SK-N-SH treated with all-trans-retinoic acid at 6 μM for 48 hours (cell line): ENCODE measurements around the gene NUP214.

ENCODE experiments used
- ATAC-seq: fragments of 200-7000 bp; cut with Tn5 transposase; 3 replicates; pipeline ENCODE4 v1.9.1; 2020; ENCODE audit warnings: mild to moderate bottlenecking, moderate library complexity
- ARNTL ChIP-seq: fragments of 450-650 bp; formaldehyde crosslinking; IDR thresholded peaks from 2 replicates; pipeline ENCODE4 v1.5.0; 2020; ENCODE audit warnings: low read depth, mild to moderate bottlenecking, moderate library complexity, borderline replicate concordance
- BACH2 ChIP-seq: fragments of 250-450 bp; sonication (Bioruptor Pico); IDR thresholded peaks from 2 replicates; pipeline ENCODE4 v1.9.0; 2021; ENCODE audit warnings: mild to moderate bottlenecking, borderline replicate concordance
- CREB5 ChIP-seq: fragments of 250-450 bp; sonication (Bioruptor Pico); IDR thresholded peaks from 2 replicates; pipeline ENCODE4 v1.5.1; 2020; ENCODE audit warnings: low read depth, mild to moderate bottlenecking, moderate library complexity
- CSDC2 ChIP-seq: fragments of 250-450 bp; sonication (Bioruptor Pico); IDR thresholded peaks from 2 replicates; pipeline ENCODE4 v1.5.0; 2020; ENCODE audit warnings: mild to moderate bottlenecking, moderate library complexity
- CSRNP3 ChIP-seq: fragments of 250-450 bp; sonication (Bioruptor Pico); IDR thresholded peaks from 2 replicates; pipeline ENCODE4 v1.5.1; 2021; ENCODE audit warnings: mild to moderate bottlenecking, moderate library complexity
- ESRRG ChIP-seq: fragments of 250-450 bp; sonication (Bioruptor Pico); IDR thresholded peaks from 2 replicates; pipeline ENCODE4 v1.6.1; 2021; ENCODE audit warnings: mild to moderate bottlenecking
- GLIS3 ChIP-seq: fragments of 250-450 bp; sonication (Bioruptor Pico); IDR thresholded peaks from 2 replicates; pipeline ENCODE4 v1.5.0; 2020; ENCODE audit warnings: mild to moderate bottlenecking, moderate library complexity
- ISL1 ChIP-seq: fragments of 250-450 bp; sonication (Bioruptor Pico); IDR thresholded peaks from 2 replicates; pipeline ENCODE4 v2.1.2; 2022; ENCODE audit warnings: mild to moderate bottlenecking, moderate library complexity
- OSR1 ChIP-seq: fragments of 250-450 bp; sonication (Bioruptor Pico); IDR thresholded peaks from 2 replicates; pipeline ENCODE4 v1.8.0; 2022; ENCODE audit warnings: moderate library complexity, mild to moderate bottlenecking, inconsistent platforms
- PATZ1 ChIP-seq: fragments of 250-450 bp; sonication (Bioruptor Pico); IDR thresholded peaks from 2 replicates; pipeline ENCODE4 v1.8.0; 2020; ENCODE audit warnings: mild to moderate bottlenecking, moderate library complexity, borderline replicate concordance
- PPARA ChIP-seq: fragments of 250-450 bp; sonication (Bioruptor Pico); IDR thresholded peaks from 2 replicates; pipeline ENCODE4 v1.5.0; 2020; ENCODE audit warnings: mild to moderate bottlenecking, borderline replicate concordance
- TCF4 ChIP-seq: fragments of 250-450 bp; sonication (Bioruptor Pico); IDR thresholded peaks from 2 replicates; pipeline ENCODE4 v1.8.0; 2021; ENCODE audit warnings: mild to moderate bottlenecking, moderate library complexity, borderline replicate concordance
- TOX ChIP-seq: fragments of 250-450 bp; sonication (Bioruptor Pico); IDR thresholded peaks from 2 replicates; pipeline ENCODE4 v1.8.0; 2021; ENCODE audit warnings: mild to moderate bottlenecking, moderate library complexity, borderline replicate concordance
- TSHZ2 ChIP-seq: fragments of 250-450 bp; sonication (Bioruptor Pico); IDR thresholded peaks from 2 replicates; pipeline ENCODE4 v1.5.0; 2020; ENCODE audit warnings: mild to moderate bottlenecking, moderate library complexity
- ZC3H10 ChIP-seq: fragments of 250-450 bp; sonication (Bioruptor Pico); IDR thresholded peaks from 2 replicates; pipeline ENCODE4 v1.5.1; 2021; ENCODE audit warnings: mild to moderate bottlenecking, moderate library complexity
- ZFP3 ChIP-seq: fragments of 250-450 bp; sonication (Bioruptor Pico); IDR thresholded peaks from 2 replicates; pipeline ENCODE4 v1.5.0; 2020; ENCODE audit warnings: mild to moderate bottlenecking, moderate library complexity
- ZFP30 ChIP-seq: fragments of 450-650 bp; formaldehyde crosslinking; IDR thresholded peaks from 2 replicates; pipeline ENCODE4 v1.5.0; 2022; ENCODE audit warnings: mild to moderate bottlenecking, moderate library complexity
- ZNF565 ChIP-seq: fragments of 450-650 bp; formaldehyde crosslinking; conservative IDR thresholded peaks from 2 replicates; pipeline ENCODE4 v1.5.0; 2020; ENCODE audit warnings: low read depth, mild to moderate bottlenecking, moderate library complexity
- ZNF8 ChIP-seq: fragments of 450-650 bp; formaldehyde crosslinking; IDR thresholded peaks from 2 replicates; pipeline ENCODE4 v1.5.0; 2020; ENCODE audit warnings: mild to moderate bottlenecking, moderate library complexity

The NUP214 gene

GRCh38 chr9:131144201-131144600 is 18.8 kb downstream of the NUP214 start:
- TF ChIP-seq TSHZ2 (CRISPR knock-in tag) (no peak), ZFP3 (CRISPR knock-in tag) (no peak), ARNTL (CRISPR knock-in tag) (no peak), BACH2 (CRISPR knock-in tag) (no peak)
- no peak for ATAC-seq

- TF ChIP-seq ZFP3 (CRISPR knock-in tag) (no peak), TSHZ2 (CRISPR knock-in tag) (no peak), GLIS3 (CRISPR knock-in tag) (no peak), ESRRG (CRISPR knock-in tag) (no peak), ZC3H10 (CRISPR knock-in tag) (no peak), ARNTL (CRISPR knock-in tag) (no peak), ZNF8 (CRISPR knock-in tag) (no peak), PATZ1 (no peak), CSDC2 (CRISPR knock-in tag) (no peak), ZNF565 (CRISPR knock-in tag) (no peak), CSRNP3 (no peak), TCF4 (CRISPR knock-in tag) (no peak), TOX (CRISPR knock-in tag) (no peak), PPARA (no peak), OSR1 (CRISPR knock-in tag) (no peak)
- ATAC-seq: no peak
Measured at GRCh38 chr9:131145245-131145644, 19.9 kb downstream of the NUP214 start.

- ATAC-seq: no peak
- TF ChIP-seq BACH2 (CRISPR knock-in tag) (no peak), ISL1 (CRISPR knock-in tag) (no peak), TCF4 (CRISPR knock-in tag) (no peak), TOX (CRISPR knock-in tag) (no peak), ZFP30 (no peak), ZNF565 (CRISPR knock-in tag) (no peak)
Measured at GRCh38 chr9:131146186-131146585, 20.8 kb downstream of the NUP214 start.

- TF ChIP-seq TCF4 (CRISPR knock-in tag): no peak
- no peak for TF ChIP-seq ZNF565 (CRISPR knock-in tag)
- no peak for TF ChIP-seq CREB5 (CRISPR knock-in tag)
- no peak for TF ChIP-seq CSRNP3
- no peak for TF ChIP-seq TSHZ2 (CRISPR knock-in tag)
- TF ChIP-seq, all 23 proteins: peak for 0
- no peak for ATAC-seq
Measured at GRCh38 chr9:131148276-131148675, 22.9 kb downstream of the NUP214 start.
